Measurements from ENCODE around the gene SLC39A9. TPM values are rescaled to one million over a fixed set of nuclear protein-coding genes. Genes with fewer than 3 reads are reported as not detected.

Gene SLC39A9
- polyA plus RNA-seq, 1 donor from 2014 or later, result 88.5 TPM

DNA sequence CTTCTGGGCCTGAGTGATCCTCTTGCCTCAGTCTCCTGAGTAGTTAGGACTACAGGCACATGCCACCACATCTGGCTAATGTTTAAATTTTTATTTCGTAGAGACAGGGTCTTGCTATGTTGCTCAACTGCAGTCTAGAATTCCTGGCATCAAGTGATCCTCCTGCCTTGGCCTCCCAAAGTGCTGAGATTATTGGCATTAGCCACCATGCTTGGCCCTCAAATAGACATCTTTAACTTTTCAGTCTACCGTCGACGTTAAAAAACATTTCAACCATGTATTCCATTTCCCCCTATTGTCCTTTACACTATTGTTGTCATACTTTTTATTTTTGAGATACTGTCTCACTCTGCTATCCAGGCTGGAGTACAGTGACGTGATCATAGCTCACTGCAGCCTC lies 22.8 kb upstream of the SLC39A9 start:
- H3F3A ChIP-seq (ENCODE audit: insufficient read depth, low read length, poor library complexity, severe bottlenecking), result no peaks in the 10 kb centered on the region
- no peaks in the 10 kb centered on the region for H3K9me2 ChIP-seq (ENCODE audit: insufficient read depth, low read length)
- no peaks in the 10 kb centered on the region for H3K79me2 ChIP-seq (replicated peaks; ENCODE audit: insufficient read depth, low read length)
- no peaks in the 10 kb centered on the region for H3K36me3 ChIP-seq (ENCODE audit: insufficient read depth, low read length)
- H3K4me2 ChIP-seq (ENCODE audit: low read length), result no peak overlapping the region
- H3K9ac ChIP-seq (ENCODE audit: low read length), result no peak overlapping the region
- no peaks in the 10 kb centered on the region for H4K20me1 ChIP-seq (ENCODE audit: insufficient read depth)
- no peak overlapping the region for H3K27ac ChIP-seq (ENCODE audit: low read length)
- no peak overlapping the region for H2AFZ ChIP-seq (ENCODE audit: low read depth, low read length)
- no peak overlapping the region for H3K4me3 ChIP-seq (ENCODE audit: low read length)
- no peaks in the 10 kb centered on the region for H3K9me3 ChIP-seq (ENCODE audit: low read length)
- H3K27me3 ChIP-seq (ENCODE audit: insufficient read depth, low read depth, low read length), result no peaks in the 10 kb centered on the region
- TF ChIP-seq SMC3 (conservative IDR thresholded peaks at IDR 0.05; ENCODE audit: poor library complexity) (no peak), EZH2 (IDR thresholded peaks at IDR 0.05; ENCODE audit: borderline replicate concordance, insufficient read depth, low read length, poor library complexity, severe bottlenecking) (no peak), POLR2AphosphoS5 (IDR thresholded peaks at IDR 0.05) (no peak), MXI1 (conservative IDR thresholded peaks at IDR 0.05; ENCODE audit: poor library complexity, severe bottlenecking) (no peak), EP300 (conservative IDR thresholded peaks at IDR 0.05; ENCODE audit: poor library complexity, severe bottlenecking) (no peak), TAF1 (IDR thresholded peaks at IDR 0.05; ENCODE audit: low read depth) (no peak), RAD21 (conservative IDR thresholded peaks at IDR 0.05) (no peak)
- TF ChIP-seq, protein P1, sequence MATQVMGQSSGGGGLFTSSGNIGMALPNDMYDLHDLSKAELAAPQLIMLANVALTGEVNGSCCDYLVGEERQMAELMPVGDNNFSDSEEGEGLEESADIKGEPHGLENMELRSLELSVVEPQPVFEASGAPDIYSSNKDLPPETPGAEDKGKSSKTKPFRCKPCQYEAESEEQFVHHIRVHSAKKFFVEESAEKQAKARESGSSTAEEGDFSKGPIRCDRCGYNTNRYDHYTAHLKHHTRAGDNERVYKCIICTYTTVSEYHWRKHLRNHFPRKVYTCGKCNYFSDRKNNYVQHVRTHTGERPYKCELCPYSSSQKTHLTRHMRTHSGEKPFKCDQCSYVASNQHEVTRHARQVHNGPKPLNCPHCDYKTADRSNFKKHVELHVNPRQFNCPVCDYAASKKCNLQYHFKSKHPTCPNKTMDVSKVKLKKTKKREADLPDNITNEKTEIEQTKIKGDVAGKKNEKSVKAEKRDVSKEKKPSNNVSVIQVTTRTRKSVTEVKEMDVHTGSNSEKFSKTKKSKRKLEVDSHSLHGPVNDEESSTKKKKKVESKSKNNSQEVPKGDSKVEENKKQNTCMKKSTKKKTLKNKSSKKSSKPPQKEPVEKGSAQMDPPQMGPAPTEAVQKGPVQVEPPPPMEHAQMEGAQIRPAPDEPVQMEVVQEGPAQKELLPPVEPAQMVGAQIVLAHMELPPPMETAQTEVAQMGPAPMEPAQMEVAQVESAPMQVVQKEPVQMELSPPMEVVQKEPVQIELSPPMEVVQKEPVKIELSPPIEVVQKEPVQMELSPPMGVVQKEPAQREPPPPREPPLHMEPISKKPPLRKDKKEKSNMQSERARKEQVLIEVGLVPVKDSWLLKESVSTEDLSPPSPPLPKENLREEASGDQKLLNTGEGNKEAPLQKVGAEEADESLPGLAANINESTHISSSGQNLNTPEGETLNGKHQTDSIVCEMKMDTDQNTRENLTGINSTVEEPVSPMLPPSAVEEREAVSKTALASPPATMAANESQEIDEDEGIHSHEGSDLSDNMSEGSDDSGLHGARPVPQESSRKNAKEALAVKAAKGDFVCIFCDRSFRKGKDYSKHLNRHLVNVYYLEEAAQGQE (IDR thresholded peaks at IDR 0.05; ENCODE audit: borderline replicate concordance), result no peak
- TF ChIP-seq, protein P2, sequence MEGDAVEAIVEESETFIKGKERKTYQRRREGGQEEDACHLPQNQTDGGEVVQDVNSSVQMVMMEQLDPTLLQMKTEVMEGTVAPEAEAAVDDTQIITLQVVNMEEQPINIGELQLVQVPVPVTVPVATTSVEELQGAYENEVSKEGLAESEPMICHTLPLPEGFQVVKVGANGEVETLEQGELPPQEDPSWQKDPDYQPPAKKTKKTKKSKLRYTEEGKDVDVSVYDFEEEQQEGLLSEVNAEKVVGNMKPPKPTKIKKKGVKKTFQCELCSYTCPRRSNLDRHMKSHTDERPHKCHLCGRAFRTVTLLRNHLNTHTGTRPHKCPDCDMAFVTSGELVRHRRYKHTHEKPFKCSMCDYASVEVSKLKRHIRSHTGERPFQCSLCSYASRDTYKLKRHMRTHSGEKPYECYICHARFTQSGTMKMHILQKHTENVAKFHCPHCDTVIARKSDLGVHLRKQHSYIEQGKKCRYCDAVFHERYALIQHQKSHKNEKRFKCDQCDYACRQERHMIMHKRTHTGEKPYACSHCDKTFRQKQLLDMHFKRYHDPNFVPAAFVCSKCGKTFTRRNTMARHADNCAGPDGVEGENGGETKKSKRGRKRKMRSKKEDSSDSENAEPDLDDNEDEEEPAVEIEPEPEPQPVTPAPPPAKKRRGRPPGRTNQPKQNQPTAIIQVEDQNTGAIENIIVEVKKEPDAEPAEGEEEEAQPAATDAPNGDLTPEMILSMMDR (IDR thresholded peaks at IDR 0.05; ENCODE audit: poor library complexity, severe bottlenecking), result no peak

DNA sequence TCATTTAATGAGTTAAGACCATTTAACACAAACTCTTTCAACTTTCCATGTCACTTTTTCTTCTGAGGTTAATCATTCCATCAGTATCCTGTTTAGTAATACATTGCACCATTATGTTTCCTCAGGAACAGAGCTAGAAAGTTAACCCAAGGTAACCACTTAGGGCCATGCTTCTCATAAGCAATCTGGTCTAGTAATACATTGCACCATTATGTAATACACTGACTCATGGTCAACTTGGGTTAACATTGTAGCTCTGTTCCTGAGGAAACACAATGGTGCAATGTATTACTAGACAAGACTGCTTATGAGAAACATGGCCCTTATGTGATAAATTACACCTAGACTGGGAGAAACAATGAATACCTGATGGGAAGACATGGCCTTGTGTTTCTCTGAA lies 22.1 kb upstream of the SLC39A9 start:
- TF ChIP-seq, protein P2 (IDR thresholded peaks at IDR 0.05; ENCODE audit: poor library complexity, severe bottlenecking), result no peak
- TF ChIP-seq TAF1 (IDR thresholded peaks at IDR 0.05; ENCODE audit: low read depth) (no peak), EZH2 (IDR thresholded peaks at IDR 0.05; ENCODE audit: borderline replicate concordance, insufficient read depth, low read length, poor library complexity, severe bottlenecking) (no peak), POLR2AphosphoS5 (IDR thresholded peaks at IDR 0.05) (no peak), RAD21 (conservative IDR thresholded peaks at IDR 0.05) (no peak)
- TF ChIP-seq, protein P1 (IDR thresholded peaks at IDR 0.05; ENCODE audit: borderline replicate concordance), result no peak
- no peaks in the 10 kb centered on the region for H3F3A ChIP-seq (ENCODE audit: insufficient read depth, low read length, poor library complexity, severe bottlenecking)
- peaks cover 4% of the 10 kb centered on the region for H3K79me2 ChIP-seq (replicated peaks; ENCODE audit: insufficient read depth, low read length)

More for the DNA sequence above, 22.1 kb upstream of the SLC39A9 start:
- Histone ChIP-seq H4K20me1 (ENCODE audit: insufficient read depth) (no peaks in the 10 kb centered on the region), H3K4me2 (ENCODE audit: low read length) (no peak overlapping the region), H3K27ac (ENCODE audit: low read length) (no peak overlapping the region), H3K9me2 (ENCODE audit: insufficient read depth, low read length) (no peaks in the 10 kb centered on the region), H3K4me3 (ENCODE audit: low read length) (no peak overlapping the region), H3K9ac (ENCODE audit: low read length) (no peak overlapping the region), H3K27me3 (ENCODE audit: insufficient read depth, low read depth, low read length) (no peaks in the 10 kb centered on the region), H3K36me3 (ENCODE audit: insufficient read depth, low read length) (no peaks in the 10 kb centered on the region), H3K9me3 (ENCODE audit: low read length) (no peaks in the 10 kb centered on the region), H2AFZ (ENCODE audit: low read depth, low read length) (no peak overlapping the region)
